ENCODE data around the gene TIMP1.

GRCh38 chrX:47583240-47583861 is 1.1 kb downstream of the TIMP1 start:
- TF ChIP-seq EZH2 (IDR thresholded peaks at IDR 0.05; ENCODE audit: insufficient read depth, poor library complexity, severe bottlenecking), result no peak
- TF ChIP-seq EZH2phosphoT487 (IDR thresholded peaks at IDR 0.05; ENCODE audit: insufficient read depth, low read depth), result no peak

Measured in GM23248 (cell line).